Measurements from ENCODE around the gene APOL5.
"Not testable (repeated sequence)": the region's sequence is repeated elsewhere in the genome, so short reads cannot be mapped to it uniquely, and the experiment has no call there.

The APOL5 gene

GRCh38 chr22:35717572-35717971 is at the start of gene APOL5:
Gene APOL5, plus strand, starts transcription at chr22:35717872. Its CDS starts 0 bp downstream, at chr22:35717872.
- DNase-seq, result no peak

GRCh38 chr22:35674335-35674734 is 43.3 kb upstream of the APOL5 start:
- DNase-seq, result no peak

- DNase-seq, result not testable (repeated sequence)
Observed at GRCh38 chr22:35676065-35676464, 41.6 kb upstream of the APOL5 start.

GRCh38 chr22:35677460-35678187 is 40.0 kb upstream of the APOL5 start:
- DNase-seq, result no peak

- DNase-seq, result no peak
Observed at GRCh38 chr22:35678836-35679235, 38.8 kb upstream of the APOL5 start.

- not testable (repeated sequence) for DNase-seq
Observed at GRCh38 chr22:35679492-35679891, 38.2 kb upstream of the APOL5 start.

GRCh38 chr22:35681454-35682052 is 36.1 kb upstream of the APOL5 start:
- no peak for DNase-seq

- no peak for DNase-seq
Observed at GRCh38 chr22:35683560-35683959, 34.1 kb upstream of the APOL5 start.

- peak in 1 of 2 experiments; percentile 7 for DNase-seq
Observed at GRCh38 chr22:35684270-35684700, 33.4 kb upstream of the APOL5 start.

GRCh38 chr22:35684732-35685131 is 32.9 kb upstream of the APOL5 start:
- DNase-seq, result no peak

GRCh38 chr22:35685731-35686130 is 31.9 kb upstream of the APOL5 start:
- no peak for DNase-seq

- no peak for DNase-seq
Observed at GRCh38 chr22:35686298-35686697, 31.4 kb upstream of the APOL5 start.

GRCh38 chr22:35687461-35687860 is 30.2 kb upstream of the APOL5 start:
- DNase-seq, result no peak

GRCh38 chr22:35688913-35689675 is 28.6 kb upstream of the APOL5 start:
- no peak for DNase-seq

GRCh38 chr22:35690001-35690400 is 27.7 kb upstream of the APOL5 start:
- DNase-seq, result no peak

GRCh38 chr22:35695202-35695601 is 22.5 kb upstream of the APOL5 start:
- DNase-seq, result no peak

GRCh38 chr22:35697142-35697541 is 20.5 kb upstream of the APOL5 start:
- DNase-seq, result no peak

- DNase-seq, result not testable (repeated sequence)
Observed at GRCh38 chr22:35699852-35700251, 17.8 kb upstream of the APOL5 start.

- no peak for DNase-seq
Observed at GRCh38 chr22:35703861-35704584, 13.6 kb upstream of the APOL5 start.

- no peak for DNase-seq
Observed at GRCh38 chr22:35705141-35705540, 12.5 kb upstream of the APOL5 start.

GRCh38 chr22:35708453-35708852 is 9.2 kb upstream of the APOL5 start:
- DNase-seq, result no peak

GRCh38 chr22:35708917-35709316 is 8.8 kb upstream of the APOL5 start:
- DNase-seq, result no peak

- DNase-seq, result no peak
Observed at GRCh38 chr22:35711336-35711735, 6.3 kb upstream of the APOL5 start.

Data from NCI-H526 (cell line).